ENCODE measurements around the gene SH3GL2. TPM values are rescaled to one million over a fixed set of nuclear protein-coding genes. Genes with fewer than 3 reads are reported as not detected.

Gene SH3GL2
- total and polyA plus RNA-seq, 7 experiments from 2014 or later = not detected

GRCh38 chr9:17825265-17825659, 246.4 kb downstream of the SH3GL2 start:
- H3K36me3 Mint-ChIP-seq = no peaks in the 10 kb centered on the region
- H3K4me1 ChIP-seq (ENCODE audit: control insufficient read depth in 2 of 2, insufficient read depth in 2 of 2, low read length in 2 of 2) = no peaks in the 10 kb centered on the region
- H3K27ac Mint-ChIP-seq = no peak overlapping the region
- no peaks in the 10 kb centered on the region for H3K36me3 ChIP-seq (ENCODE audit: control insufficient read depth in 2 of 3, insufficient read depth in 3 of 3, low read length in 3 of 3)
- DNase-seq (no peak), ATAC-seq (no peak)
- no peak overlapping the region for H3K4me3 ChIP-seq (ENCODE audit: low read length)
- ChIA-PET POLR2A (no interaction called here), CTCF (no interaction called here)
- peaks cover 0 to 8% (median 2%) of the 10 kb centered on the region in 11 donors for H3K9me3 Mint-ChIP-seq
- no peaks in the 10 kb centered on the region for H3K27me3 ChIP-seq (ENCODE audit: control insufficient read depth in 2 of 2, insufficient read depth in 2 of 2, low read length in 2 of 2)
- H3K9me3 ChIP-seq (ENCODE audit: control insufficient read depth in 2 of 3, low read length in 3 of 3) = no peaks in the 10 kb centered on the region
- no peak overlapping the region for H3K27ac ChIP-seq (ENCODE audit: low read depth, low read length)
- intact Hi-C loops (cut with micrococcal nuclease) = no loop called here
- H3K4me1 Mint-ChIP-seq = no peaks in the 10 kb centered on the region
- no peaks in the 10 kb centered on the region for H3K27me3 Mint-ChIP-seq
- H3K4me3 Mint-ChIP-seq = no peak overlapping the region

- Mint-ChIP-seq H3K9me3 (peaks cover 0 to 4% (median 0%) of the 10 kb centered on the region in 11 donors), H3K4me1 (no peaks in the 10 kb centered on the region), H3K27ac (no peak overlapping the region), H3K4me3 (no peak overlapping the region), H3K27me3 (peaks cover 0 to under 1% (median 0%) of the 10 kb centered on the region in 5 donors), H3K36me3 (no peaks in the 10 kb centered on the region)
- H3K36me3 ChIP-seq (ENCODE audit: control insufficient read depth in 2 of 3, insufficient read depth in 3 of 3, low read length in 3 of 3) = no peaks in the 10 kb centered on the region
- DNase-seq (no peak), ATAC-seq (no peak)
- H3K27me3 ChIP-seq (ENCODE audit: control insufficient read depth in 2 of 2, insufficient read depth in 2 of 2, low read length in 2 of 2) = no peaks in the 10 kb centered on the region
- intact Hi-C loops (cut with micrococcal nuclease) = no loop called here
- CTCF ChIA-PET = no interaction called here
- no peak overlapping the region for H3K27ac ChIP-seq (ENCODE audit: low read depth, low read length)
- H3K9me3 ChIP-seq (ENCODE audit: control insufficient read depth in 2 of 3, low read length in 3 of 3) = no peaks in the 10 kb centered on the region
- POLR2A ChIA-PET = no interaction called here
- H3K4me3 ChIP-seq (ENCODE audit: low read length) = no peak overlapping the region
- no peaks in the 10 kb centered on the region for H3K4me1 ChIP-seq (ENCODE audit: control insufficient read depth in 2 of 2, insufficient read depth in 2 of 2, low read length in 2 of 2)
Measured at GRCh38 chr9:17829064-17829463, 250.2 kb downstream of the SH3GL2 start.

GRCh38 chr9:17829812-17830385, 251.0 kb downstream of the SH3GL2 start:
- H3K9me3 ChIP-seq (ENCODE audit: control insufficient read depth in 2 of 3, low read length in 3 of 3) = no peaks in the 10 kb centered on the region
- no peaks in the 10 kb centered on the region for H3K36me3 ChIP-seq (ENCODE audit: control insufficient read depth in 2 of 3, insufficient read depth in 3 of 3, low read length in 3 of 3)
- H3K4me1 Mint-ChIP-seq = no peaks in the 10 kb centered on the region
- H3K27ac Mint-ChIP-seq = no peak overlapping the region
- H3K27ac ChIP-seq (ENCODE audit: low read depth, low read length) = no peak overlapping the region
- peaks cover 0 to 3% (median 0%) of the 10 kb centered on the region in 5 donors for H3K27me3 Mint-ChIP-seq
- H3K4me3 ChIP-seq (ENCODE audit: low read length) = no peak overlapping the region
- H3K9me3 Mint-ChIP-seq = peaks cover 0 to 5% (median 0%) of the 10 kb centered on the region in 11 donors
- ATAC-seq (no peak), DNase-seq (no peak)
- H3K4me1 ChIP-seq (ENCODE audit: control insufficient read depth in 2 of 2, insufficient read depth in 2 of 2, low read length in 2 of 2) = no peaks in the 10 kb centered on the region
- ChIA-PET POLR2A (no interaction called here), CTCF (no interaction called here)
- H3K36me3 Mint-ChIP-seq = no peaks in the 10 kb centered on the region
- intact Hi-C loops (cut with micrococcal nuclease) = no loop called here
- no peak overlapping the region for H3K4me3 Mint-ChIP-seq
- no peaks in the 10 kb centered on the region for H3K27me3 ChIP-seq (ENCODE audit: control insufficient read depth in 2 of 2, insufficient read depth in 2 of 2, low read length in 2 of 2)

- Histone ChIP-seq H3K27me3 (ENCODE audit: control insufficient read depth in 2 of 2, insufficient read depth in 2 of 2, low read length in 2 of 2) (no peaks in the 10 kb centered on the region), H3K27ac (ENCODE audit: low read depth, low read length) (no peak overlapping the region), H3K9me3 (ENCODE audit: control insufficient read depth in 2 of 3, low read length in 3 of 3) (no peaks in the 10 kb centered on the region), H3K36me3 (ENCODE audit: control insufficient read depth in 2 of 3, insufficient read depth in 3 of 3, low read length in 3 of 3) (no peaks in the 10 kb centered on the region), H3K4me1 (ENCODE audit: control insufficient read depth in 2 of 2, insufficient read depth in 2 of 2, low read length in 2 of 2) (no peaks in the 10 kb centered on the region), H3K4me3 (ENCODE audit: low read length) (no peak overlapping the region)
- Mint-ChIP-seq H3K36me3 (no peaks in the 10 kb centered on the region), H3K4me3 (no peak overlapping the region), H3K27me3 (peaks cover 0 to 3% (median 0%) of the 10 kb centered on the region in 5 donors), H3K27ac (no peak overlapping the region), H3K9me3 (peaks cover 0 to 6% (median 2%) of the 10 kb centered on the region in 11 donors), H3K4me1 (no peaks in the 10 kb centered on the region)
- intact Hi-C loops (cut with micrococcal nuclease) = no loop called here
- CTCF ChIA-PET = no interaction called here
- ATAC-seq (no peak), DNase-seq (no peak)
- POLR2A ChIA-PET = no interaction called here
Measured at GRCh38 chr9:17832812-17833211, 253.9 kb downstream of the SH3GL2 start.

GRCh38 chr9:17833846-17834245, 255.0 kb downstream of the SH3GL2 start:
- no peaks in the 10 kb centered on the region for H3K36me3 ChIP-seq (ENCODE audit: control insufficient read depth in 2 of 3, insufficient read depth in 3 of 3, low read length in 3 of 3)
- Mint-ChIP-seq H3K4me3 (no peak overlapping the region), H3K27ac (no peak overlapping the region), H3K4me1 (no peaks in the 10 kb centered on the region), H3K27me3 (peaks cover 0 to 3% (median 0%) of the 10 kb centered on the region in 5 donors), H3K36me3 (no peaks in the 10 kb centered on the region), H3K9me3 (peaks cover 0 to 8% (median 2%) of the 10 kb centered on the region in 11 donors)
- ChIA-PET CTCF (no interaction called here), POLR2A (no interaction called here)
- no peaks in the 10 kb centered on the region for H3K4me1 ChIP-seq (ENCODE audit: control insufficient read depth in 2 of 2, insufficient read depth in 2 of 2, low read length in 2 of 2)
- ATAC-seq = no peak
- no peaks in the 10 kb centered on the region for H3K27me3 ChIP-seq (ENCODE audit: control insufficient read depth in 2 of 2, insufficient read depth in 2 of 2, low read length in 2 of 2)
- no peak overlapping the region for H3K4me3 ChIP-seq (ENCODE audit: low read length)
- H3K9me3 ChIP-seq (ENCODE audit: control insufficient read depth in 2 of 3, low read length in 3 of 3) = no peaks in the 10 kb centered on the region
- no peak for DNase-seq
- intact Hi-C loops (cut with micrococcal nuclease) = no loop called here
- H3K27ac ChIP-seq (ENCODE audit: low read depth, low read length) = no peak overlapping the region

GRCh38 chr9:17837965-17838364, 259.1 kb downstream of the SH3GL2 start:
- Mint-ChIP-seq H3K4me1 (peaks cover 0 to under 1% (median 0%) of the 10 kb centered on the region in 7 donors), H3K27me3 (peaks cover 0 to 3% (median 0%) of the 10 kb centered on the region in 5 donors), H3K4me3 (no peak overlapping the region), H3K27ac (no peak overlapping the region), H3K36me3 (peaks cover 0 to under 1% (median 0%) of the 10 kb centered on the region in 5 donors), H3K9me3 (peaks cover 0 to 8% (median 3%) of the 10 kb centered on the region in 11 donors)
- no peak overlapping the region for H3K4me3 ChIP-seq (ENCODE audit: low read length)
- intact Hi-C loops (cut with micrococcal nuclease) = no loop called here
- H3K27me3 ChIP-seq (ENCODE audit: control insufficient read depth in 2 of 2, insufficient read depth in 2 of 2, low read length in 2 of 2) = no peaks in the 10 kb centered on the region
- CTCF ChIA-PET = no interaction called here
- POLR2A ChIA-PET = no interaction called here
- no peaks in the 10 kb centered on the region for H3K36me3 ChIP-seq (ENCODE audit: control insufficient read depth in 2 of 3, insufficient read depth in 3 of 3, low read length in 3 of 3)
- H3K9me3 ChIP-seq (ENCODE audit: control insufficient read depth in 2 of 3, low read length in 3 of 3) = no peaks in the 10 kb centered on the region
- H3K27ac ChIP-seq (ENCODE audit: low read depth, low read length) = no peak overlapping the region
- no peak for DNase-seq
- no peaks in the 10 kb centered on the region for H3K4me1 ChIP-seq (ENCODE audit: control insufficient read depth in 2 of 2, insufficient read depth in 2 of 2, low read length in 2 of 2)
- no peak for ATAC-seq

- no peaks in the 10 kb centered on the region for H3K27me3 ChIP-seq (ENCODE audit: control insufficient read depth in 2 of 2, insufficient read depth in 2 of 2, low read length in 2 of 2)
- H3K9me3 ChIP-seq (ENCODE audit: control insufficient read depth in 2 of 3, low read length in 3 of 3) = no peaks in the 10 kb centered on the region
- H3K27ac ChIP-seq (ENCODE audit: low read depth, low read length) = no peak overlapping the region
- Mint-ChIP-seq H3K36me3 (peaks cover 0 to 11% (median 0%) of the 10 kb centered on the region in 5 donors), H3K9me3 (peaks cover 0 to 19% (median 9%) of the 10 kb centered on the region in 11 donors), H3K4me1 (peaks cover 0 to 4% (median 0%) of the 10 kb centered on the region in 7 donors), H3K27ac (no peak overlapping the region), H3K27me3 (peaks cover 0 to 11% (median 0%) of the 10 kb centered on the region in 5 donors), H3K4me3 (no peak overlapping the region)
- no peak for ATAC-seq
- no peaks in the 10 kb centered on the region for H3K36me3 ChIP-seq (ENCODE audit: control insufficient read depth in 2 of 3, insufficient read depth in 3 of 3, low read length in 3 of 3)
- intact Hi-C loops (cut with micrococcal nuclease) = no loop called here
- ChIA-PET CTCF (no interaction called here), POLR2A (no interaction called here)
- DNase-seq = no peak
- no peaks in the 10 kb centered on the region for H3K4me1 ChIP-seq (ENCODE audit: control insufficient read depth in 2 of 2, insufficient read depth in 2 of 2, low read length in 2 of 2)
- no peak overlapping the region for H3K4me3 ChIP-seq (ENCODE audit: low read length)
Measured at GRCh38 chr9:17839776-17840175, 260.9 kb downstream of the SH3GL2 start.
